ENCODE results near the gene RET.

Gene RET

DNA sequence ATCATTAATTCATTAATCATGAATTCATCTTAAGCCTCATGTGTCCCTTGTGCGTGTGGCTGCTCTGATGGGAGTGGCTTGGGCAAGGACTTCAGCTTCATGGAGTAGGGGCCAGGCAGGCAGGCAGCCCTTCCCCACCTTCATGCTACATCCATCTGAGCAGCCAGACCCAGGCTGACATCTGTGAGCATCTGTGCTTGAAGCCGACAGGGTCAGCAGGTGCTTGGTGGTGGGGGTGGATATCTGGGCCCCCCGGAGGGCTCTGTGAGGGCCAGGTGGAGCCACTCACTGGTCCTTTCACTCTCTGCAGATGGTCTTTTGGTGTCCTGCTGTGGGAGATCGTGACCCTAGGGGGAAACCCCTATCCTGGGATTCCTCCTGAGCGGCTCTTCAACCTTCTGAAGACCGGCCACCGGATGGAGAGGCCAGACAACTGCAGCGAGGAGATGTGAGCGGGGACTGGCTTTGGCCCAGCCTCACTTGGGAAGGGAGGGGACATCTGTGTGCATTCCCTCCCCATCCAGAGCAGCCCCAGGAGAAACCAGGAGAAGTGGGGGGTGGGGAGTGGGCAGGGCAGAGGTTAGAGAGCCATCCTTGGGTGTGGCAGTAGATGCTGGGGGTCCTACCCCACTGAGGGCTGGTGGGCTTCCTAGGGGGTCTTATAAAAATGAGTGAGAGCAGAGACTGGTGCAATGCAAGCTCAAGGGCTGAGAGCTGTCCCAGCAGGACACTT, 46.7 kb downstream of the RET start:
- DNase-seq, result no peak

DNA sequence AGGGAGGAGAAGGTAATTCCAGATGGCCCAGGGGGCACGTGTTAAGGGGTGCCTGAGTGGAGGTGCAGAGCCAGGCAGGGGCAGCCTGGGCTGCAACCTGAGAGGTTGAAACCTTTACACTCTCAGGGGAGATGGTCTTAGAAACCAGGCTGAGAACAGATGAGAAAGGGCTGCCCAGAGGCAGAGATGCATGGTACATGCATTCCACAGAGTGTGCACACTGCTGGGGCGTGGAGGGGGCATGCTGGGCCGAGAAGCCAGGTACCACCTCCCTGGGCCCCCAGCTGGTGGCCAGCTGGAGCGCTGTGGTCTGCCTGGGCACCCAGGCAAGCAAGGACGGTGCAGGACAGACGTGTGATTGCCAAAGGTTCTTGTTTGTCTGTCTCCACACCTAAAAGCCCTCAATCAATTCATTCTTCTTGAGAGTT, 47.2 kb downstream of the RET start:
- DNase-seq, result no peak

DNA sequence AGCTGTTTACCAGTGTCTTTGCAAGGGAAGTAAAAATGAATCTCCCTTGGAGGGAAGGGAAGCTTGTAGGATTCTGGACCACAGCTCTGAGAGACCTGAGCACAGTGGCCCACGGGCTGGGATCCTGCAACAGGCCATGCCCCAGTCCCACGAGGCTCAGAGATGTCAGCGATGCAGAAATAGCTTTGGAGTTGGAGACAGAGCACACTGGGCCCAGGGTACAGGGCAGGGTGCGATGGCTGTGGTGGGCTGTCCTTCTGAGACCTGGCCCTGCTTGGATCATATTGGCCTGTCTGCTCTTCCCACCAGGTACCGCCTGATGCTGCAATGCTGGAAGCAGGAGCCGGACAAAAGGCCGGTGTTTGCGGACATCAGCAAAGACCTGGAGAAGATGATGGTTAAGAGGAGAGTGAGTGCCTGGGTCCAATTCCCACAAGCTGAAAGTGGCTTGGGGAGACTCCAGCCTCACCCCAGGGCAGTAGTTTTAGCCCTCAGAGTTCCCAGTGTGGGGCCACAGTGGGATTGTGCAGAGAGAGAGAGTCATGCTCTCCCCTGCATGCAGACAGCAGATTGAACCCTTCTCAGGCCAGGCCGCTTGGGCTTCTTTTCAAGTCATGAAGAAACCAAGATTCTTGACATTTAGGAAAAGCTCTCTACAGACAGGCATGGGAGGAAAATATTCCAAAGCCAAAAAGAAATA, 47.9 kb downstream of the RET start:
- DNase-seq, result no peak

DNA sequence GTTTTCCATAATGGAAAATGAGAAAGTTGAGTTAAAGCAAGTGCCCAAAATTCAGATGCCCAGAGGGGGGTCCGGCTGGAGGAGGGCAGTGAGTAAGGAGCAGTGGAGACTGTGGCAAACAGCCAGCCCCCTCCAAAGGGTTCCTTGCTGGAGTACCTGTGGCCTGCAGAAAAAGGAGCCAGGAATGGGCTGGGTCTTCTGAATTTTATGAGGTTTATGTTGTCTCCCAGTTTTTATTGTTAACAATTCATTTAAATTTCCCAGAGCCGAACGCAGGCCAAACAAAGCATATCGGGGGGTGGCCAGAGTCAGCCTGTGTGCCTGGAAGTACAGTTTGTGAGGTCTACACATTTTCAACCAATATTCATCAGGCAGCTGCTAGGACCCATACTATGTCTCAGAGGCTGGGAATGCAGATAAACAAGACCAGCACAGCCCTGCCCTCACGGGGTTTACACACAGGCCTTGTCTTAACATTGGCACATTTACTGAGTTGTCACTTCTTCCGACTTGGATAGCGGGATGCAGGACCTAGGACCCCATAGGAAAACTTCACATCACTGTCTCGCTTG, 48.5 kb downstream of the RET start:
- no peak for DNase-seq

DNA sequence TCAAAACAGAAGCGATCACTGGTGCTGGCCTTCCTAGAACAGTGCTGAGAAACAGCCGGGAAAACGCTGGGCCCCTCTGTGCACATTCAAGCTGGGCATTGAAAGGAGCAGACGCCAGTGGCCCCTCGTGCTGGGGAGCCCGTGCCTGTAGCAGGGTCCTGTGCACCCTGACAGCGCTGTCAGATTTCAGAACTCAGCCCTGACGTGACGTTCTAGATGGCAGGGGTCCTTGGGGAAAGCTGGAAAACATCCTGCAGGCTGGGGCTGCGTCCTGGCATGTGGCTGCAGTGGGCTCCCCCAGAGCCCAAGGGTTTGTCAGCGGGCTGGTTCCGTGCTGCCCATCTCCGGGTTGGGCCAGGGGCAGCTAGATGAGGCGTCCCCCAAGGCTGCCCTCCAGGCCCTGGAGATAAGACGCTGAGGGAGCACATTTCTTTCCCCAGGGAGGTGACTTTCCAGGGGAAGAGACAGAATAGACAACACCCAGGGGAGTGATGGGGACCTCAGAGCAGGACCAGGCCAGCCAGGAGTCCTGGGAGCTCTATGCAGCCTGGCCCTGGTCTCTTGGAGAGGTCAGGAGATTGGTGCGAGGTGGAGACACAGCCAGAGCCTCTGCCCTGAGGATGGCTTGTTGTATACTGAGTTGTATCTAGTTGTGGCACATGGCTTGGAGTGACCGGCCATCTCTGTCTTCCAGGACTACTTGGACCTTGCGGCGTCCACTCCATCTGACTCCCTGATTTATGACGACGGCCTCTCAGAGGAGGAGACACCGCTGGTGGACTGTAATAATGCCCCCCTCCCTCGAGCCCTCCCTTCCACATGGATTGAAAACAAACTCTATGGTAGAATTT, 49.2 kb downstream of the RET start:
- DNase-seq, result no peak

DNA sequence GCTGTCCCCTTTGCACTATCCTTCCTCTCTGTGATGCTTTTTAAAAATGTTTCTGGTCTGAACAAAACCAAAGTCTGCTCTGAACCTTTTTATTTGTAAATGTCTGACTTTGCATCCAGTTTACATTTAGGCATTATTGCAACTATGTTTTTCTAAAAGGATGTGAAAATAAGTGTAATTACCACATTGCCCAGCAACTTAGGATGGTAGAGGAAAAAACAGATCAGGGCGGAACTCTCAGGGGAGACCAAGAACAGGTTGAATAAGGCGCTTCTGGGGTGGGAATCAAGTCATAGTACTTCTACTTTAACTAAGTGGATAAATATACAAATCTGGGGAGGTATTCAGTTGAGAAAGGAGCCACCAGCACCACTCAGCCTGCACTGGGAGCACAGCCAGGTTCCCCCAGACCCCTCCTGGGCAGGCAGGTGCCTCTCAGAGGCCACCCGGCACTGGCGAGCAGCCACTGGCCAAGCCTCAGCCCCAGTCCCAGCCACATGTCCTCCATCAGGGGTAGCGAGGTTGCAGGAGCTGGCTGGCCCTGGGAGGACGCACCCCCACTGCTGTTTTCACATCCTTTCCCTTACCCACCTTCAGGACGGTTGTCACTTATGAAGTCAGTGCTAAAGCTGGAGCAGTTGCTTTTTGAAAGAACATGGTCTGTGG, 50.0 kb downstream of the RET start:
- DNase-seq, result no peak

DNA sequence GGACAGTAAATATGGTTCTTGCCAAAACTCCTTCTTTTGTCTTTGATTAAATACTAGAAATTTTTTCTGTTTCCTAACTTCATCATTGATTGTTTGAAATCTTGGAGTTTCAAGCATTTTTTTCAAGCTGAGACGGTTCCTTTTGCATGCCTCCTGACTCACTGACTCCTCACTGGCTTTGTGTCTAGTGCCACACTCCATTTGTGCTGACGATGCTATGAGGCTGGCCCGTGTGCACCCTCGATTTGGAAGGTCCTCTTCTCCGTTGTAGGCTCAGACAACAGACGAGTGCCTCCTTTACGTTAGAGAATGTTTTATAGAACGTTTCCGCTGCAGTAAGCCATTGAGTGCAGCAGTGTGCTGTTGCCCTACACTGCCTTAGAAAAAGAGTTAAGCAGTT, 50.6 kb downstream of the RET start:
- no peak for DNase-seq

DNA sequence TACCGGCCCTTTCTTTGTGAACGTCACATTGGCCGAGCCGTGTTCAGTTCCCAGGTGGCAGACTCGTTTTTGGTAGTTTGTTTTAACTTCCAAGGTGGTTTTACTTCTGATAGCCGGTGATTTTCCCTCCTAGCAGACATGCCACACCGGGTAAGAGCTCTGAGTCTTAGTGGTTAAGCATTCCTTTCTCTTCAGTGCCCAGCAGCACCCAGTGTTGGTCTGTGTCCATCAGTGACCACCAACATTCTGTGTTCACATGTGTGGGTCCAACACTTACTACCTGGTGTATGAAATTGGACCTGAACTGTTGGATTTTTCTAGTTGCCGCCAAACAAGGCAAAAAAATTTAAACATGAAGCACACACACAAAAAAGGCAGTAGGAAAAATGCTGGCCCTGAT, 51.5 kb downstream of the RET start:
- DNase-seq, result no peak

DNA sequence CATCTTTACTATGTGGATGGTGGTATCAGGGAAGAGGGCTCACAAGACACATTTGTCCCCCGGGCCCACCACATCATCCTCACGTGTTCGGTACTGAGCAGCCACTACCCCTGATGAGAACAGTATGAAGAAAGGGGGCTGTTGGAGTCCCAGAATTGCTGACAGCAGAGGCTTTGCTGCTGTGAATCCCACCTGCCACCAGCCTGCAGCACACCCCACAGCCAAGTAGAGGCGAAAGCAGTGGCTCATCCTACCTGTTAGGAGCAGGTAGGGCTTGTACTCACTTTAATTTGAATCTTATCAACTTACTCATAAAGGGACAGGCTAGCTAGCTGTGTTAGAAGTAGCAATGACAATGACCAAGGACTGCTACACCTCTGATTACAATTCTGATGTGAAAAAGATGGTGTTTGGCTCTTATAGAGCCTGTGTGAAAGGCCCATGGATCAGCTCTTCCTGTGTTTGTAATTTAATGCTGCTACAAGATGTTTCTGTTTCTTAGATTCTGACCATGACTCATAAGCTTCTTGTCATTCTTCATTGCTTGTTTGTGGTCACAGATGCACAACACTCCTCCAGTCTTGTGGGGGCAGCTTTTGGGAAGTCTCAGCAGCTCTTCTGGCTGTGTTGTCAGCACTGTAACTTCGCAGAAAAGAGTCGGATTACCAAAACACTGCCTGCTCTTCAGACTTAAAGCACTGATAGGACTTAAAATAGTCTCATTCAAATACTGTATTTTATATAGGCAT, 52.3 kb downstream of the RET start:
- DNase-seq, result peak; percentile 75

DNA sequence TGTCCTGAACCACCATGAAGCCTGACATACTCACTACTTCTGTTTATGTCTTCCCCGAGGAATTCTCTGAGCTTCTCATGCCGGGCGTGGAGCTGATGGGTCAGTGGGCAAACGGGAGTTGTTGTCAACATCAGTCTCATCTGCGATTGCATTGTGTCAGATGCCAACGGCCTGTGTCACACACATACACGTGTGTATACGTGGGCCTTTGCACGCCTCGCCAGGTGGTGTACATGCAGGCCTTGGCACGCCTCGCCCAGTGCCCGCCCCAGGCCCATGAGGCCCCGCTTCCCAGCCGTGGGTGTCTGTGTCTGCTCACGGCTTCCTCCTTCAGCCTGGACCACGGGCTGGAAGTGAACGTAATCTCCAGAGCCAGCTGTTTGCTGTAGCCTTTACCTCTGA, 53.9 kb downstream of the RET start:
- DNase-seq, result no peak

DNA sequence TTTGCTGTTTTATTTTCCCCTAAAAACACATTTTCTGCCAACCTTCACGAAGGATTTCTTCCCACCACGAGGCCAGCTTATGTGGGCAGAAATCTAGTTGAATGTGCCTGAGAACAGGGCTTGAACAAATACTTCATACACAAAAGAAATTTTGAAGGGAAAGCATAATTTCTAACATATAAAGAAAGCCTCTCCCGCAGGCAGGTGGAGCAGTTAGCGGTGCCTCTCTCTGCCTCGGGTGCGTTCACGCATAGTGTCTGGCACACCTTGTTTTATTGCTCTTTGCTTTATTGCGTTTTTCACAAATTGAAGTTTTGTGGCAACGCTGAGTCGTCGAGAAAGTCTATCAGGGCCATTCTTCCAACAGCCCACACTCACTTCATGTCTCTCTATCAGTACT, 54.4 kb downstream of the RET start:
- DNase-seq, result no peak

DNA sequence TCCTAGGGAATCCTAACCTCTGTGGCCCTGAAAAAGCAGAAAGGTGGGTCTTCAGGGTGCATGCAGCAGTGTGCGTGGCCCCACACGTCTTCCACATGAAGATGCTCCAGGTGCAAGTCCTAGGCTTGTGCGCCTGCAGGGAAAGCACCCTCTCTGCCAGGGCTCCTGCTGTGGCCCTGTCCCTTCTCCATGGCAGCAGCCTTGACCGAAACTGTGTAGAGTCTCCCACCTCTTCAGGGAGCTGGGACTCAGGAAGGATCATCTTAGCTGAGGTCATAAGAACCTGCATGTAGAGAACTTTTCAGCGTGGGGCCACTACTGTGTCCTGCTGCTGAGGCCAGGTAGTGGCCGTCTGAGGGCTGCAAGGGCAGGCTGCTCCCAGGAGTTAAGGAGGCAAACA, 55.0 kb downstream of the RET start:
- no peak for DNase-seq

DNA sequence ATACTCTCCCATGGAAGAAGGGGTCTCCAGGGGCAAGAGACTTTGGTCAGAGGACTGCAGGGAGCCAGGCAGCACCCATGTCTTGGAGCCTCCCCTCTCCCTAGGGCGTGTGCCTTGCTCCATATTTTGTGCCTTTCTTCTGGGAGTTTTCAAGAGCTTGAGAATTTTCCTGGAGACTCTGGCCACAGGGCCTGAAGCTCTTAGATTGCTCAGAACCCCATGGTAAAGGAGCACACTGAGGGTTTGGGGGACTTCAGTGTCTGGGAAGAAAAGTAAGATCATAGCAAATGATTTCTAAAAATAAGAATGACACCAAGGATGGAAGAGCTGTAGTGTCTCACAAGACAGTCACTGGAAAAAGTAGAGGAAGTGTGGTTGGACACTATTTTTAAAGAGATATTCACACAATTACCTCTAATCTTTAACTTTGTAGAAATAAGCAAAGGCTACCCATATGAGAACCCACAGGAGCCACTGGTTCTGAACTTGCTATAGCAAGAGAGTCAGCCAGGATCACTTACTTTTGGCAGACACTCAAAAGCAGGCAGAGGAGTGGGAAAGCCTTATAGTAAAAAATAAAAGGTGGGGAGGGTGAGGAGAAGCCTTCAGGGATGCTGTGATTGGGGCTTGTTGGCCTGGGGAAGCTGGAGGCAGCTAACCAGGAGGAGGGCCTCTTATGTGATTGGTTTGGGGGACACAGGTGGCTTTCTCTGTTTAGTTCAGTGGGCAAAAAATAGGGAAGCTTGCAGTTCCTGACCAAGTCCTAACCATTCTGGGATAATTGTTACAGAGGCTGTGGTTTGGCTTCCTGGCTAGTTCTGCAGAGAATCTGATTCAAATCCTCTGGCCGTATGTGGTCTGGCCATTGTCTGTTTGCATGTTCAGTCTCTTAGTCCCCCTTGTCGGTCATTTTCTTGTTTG, 56.3 kb downstream of the RET start:
- DNase-seq, result no peak

DNA sequence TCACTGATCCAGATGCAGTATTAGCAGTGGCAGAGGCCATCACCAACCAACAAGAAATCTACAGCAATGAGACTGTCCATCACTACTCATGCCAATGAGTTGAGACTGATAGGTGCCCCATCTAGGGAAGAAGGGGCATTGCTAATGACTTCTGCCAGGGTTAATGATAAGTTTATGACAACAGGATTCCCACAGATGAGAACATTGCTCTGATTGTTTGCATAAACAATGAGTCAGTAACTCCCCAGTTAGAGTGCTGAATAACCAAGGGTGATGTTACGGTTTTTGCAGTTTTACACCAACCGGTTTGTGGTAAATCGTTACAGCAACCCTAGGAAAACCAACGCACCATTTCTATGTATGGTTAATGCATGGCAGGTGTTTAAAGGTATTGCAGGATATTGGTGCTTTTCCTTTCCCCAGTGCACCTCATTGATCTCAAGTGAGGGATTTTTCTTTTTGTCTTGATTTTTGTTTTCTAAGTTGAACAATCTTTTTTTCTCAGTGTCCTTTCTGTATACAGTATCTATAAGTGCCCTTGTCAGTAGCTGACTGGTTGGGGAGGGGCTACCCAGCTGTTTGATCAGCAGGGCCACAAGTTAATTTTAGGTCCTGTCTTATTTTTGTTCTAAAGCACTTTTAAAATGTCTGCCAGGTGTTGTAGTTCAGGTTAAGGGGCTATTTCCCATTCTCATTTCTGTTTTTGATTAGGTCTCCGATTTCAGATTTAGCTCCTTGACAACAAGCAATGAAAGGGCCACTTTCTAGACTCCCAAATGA, 57.4 kb downstream of the RET start:
- no peak for DNase-seq

DNA sequence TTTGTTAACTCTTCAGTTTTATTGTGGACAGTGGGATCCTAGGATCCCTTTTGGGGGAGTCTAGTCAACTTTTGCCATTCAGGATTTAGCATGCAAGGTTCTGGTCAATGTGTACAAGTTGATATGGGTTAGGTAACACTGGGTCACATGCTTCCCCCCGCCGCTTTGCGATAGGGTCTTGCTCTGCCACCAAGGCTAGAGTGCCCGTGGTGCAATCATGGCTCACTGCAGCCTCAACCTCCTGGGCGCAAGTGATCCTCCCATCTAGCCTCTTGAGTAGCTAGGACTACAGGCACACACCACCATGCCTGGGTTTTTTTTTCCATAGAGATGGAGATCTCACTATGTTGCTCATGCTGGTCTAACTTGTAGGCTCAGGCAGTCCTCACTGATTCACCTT, 58.2 kb downstream of the RET start:
- DNase-seq, result no peak

DNA sequence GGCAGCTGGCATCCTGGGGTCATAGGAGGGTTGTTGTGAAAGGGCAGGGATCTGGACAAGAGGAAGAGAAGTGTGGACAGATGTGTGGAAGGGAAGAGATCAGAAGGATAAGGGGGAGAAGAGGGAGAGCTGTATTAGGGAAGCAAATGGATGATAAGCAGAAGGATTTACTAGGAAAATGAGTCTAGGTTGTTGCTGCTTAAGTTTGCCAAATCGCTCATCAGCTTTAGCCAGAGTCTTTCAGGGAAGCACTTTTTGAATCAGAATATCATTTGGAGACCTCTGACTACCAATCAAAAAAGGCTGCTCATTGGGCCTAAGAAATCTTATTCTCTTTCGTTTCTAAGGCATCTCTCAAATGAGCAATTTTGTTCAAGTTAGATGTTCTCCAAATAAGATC, 58.8 kb downstream of the RET start:
- no peak for DNase-seq

DNA sequence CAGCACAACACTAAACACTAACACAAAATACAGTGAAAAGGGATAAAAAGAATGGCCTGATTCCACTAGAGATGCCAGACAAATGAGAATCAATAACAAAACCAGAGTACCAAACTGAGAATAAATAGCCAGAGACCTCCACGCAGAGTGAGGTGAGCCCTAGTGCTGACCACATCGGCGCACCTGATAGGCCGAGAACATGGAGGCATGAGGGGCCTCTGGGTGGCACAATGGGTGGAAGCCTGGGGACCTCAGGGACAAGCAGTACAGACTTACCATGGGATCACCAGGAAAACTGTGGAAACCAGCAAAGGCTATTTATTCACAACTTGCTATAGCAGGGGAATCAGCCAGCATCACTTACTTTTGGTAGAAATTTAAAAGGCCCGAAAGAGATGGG, 59.6 kb downstream of the RET start:
- no peak for DNase-seq

DNA sequence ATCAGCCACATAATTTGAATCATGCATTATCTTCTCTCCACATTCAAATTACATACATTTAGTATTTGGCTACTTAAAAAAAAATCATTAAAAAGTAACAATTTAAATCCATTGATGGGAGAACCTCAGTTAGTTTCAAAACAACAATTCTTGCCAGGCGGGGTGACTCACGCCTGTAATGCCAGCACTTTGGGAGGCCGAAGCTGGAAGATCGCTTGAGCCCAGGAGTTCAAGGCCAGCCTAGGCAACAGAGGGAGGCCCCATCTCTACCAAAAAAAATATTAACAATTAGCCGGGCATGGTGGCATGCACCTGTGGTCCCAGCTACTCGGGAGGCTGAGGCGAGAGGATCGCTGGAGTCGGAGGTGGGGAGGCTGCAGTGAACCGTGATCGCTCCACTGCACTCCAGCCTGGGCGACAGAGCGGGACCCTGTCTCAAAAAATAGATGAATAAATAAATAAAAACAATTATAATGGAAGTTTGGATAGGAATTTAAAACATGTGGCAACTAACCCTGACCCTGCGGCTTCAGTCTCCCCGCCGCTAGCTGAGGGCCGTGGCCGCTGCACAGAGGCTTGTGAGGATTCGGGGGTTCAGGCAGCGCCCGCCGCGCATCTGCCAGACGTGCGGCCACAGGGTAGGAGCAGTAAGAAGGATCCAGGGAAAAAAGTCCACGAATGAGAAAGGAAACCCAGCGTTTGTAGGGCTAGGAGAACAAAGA, 60.3 kb downstream of the RET start:
- no peak for DNase-seq

DNA sequence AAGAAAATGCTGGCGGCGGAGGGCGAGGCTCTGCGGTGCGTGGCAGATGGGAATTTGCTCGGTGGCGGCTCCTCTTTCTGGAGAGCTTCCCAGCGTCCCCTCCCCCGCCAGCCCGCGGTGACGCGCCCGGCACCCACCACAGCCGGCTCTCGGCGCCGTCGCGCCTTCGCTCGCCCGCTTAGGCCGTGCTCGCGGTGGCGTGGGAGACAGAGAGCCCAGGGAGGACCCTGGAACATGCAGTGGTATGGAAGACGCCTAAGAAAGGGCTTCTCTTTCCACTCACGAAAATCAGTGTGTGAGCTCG, 60.8 kb downstream of the RET start:
- peak; percentile 49 for DNase-seq
